Measurements from ENCODE around the gene PARL.

PARL gene

DNA sequence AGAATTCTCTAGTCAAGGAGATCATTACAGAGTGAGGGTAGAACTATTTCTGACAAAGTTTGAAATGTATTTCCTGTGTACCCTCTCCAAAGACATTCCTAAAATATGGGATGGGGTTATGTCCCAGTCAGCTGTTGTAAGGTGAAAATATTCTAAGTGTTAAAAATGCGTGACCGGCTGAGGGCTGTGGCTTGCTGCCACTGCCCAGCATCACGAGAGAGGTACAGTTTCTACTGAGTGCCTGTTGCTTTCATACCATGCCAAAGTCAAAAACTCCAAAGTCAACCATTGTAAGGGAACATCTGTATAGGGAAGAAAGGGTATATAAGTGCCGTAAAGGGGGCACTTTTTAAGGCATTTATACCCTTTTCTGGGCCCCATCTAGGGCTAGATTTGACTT, 90.2 kb downstream of the PARL start:
- TF ChIP-seq SIN3A (IDR thresholded peaks at IDR 0.05; ENCODE audit: borderline replicate concordance, insufficient read depth, low read length) = no peak
- no peak for TF ChIP-seq POLR2AphosphoS5 (IDR thresholded peaks at IDR 0.05; ENCODE audit: low read depth, low read length)
- TF ChIP-seq, protein P1, sequence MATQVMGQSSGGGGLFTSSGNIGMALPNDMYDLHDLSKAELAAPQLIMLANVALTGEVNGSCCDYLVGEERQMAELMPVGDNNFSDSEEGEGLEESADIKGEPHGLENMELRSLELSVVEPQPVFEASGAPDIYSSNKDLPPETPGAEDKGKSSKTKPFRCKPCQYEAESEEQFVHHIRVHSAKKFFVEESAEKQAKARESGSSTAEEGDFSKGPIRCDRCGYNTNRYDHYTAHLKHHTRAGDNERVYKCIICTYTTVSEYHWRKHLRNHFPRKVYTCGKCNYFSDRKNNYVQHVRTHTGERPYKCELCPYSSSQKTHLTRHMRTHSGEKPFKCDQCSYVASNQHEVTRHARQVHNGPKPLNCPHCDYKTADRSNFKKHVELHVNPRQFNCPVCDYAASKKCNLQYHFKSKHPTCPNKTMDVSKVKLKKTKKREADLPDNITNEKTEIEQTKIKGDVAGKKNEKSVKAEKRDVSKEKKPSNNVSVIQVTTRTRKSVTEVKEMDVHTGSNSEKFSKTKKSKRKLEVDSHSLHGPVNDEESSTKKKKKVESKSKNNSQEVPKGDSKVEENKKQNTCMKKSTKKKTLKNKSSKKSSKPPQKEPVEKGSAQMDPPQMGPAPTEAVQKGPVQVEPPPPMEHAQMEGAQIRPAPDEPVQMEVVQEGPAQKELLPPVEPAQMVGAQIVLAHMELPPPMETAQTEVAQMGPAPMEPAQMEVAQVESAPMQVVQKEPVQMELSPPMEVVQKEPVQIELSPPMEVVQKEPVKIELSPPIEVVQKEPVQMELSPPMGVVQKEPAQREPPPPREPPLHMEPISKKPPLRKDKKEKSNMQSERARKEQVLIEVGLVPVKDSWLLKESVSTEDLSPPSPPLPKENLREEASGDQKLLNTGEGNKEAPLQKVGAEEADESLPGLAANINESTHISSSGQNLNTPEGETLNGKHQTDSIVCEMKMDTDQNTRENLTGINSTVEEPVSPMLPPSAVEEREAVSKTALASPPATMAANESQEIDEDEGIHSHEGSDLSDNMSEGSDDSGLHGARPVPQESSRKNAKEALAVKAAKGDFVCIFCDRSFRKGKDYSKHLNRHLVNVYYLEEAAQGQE (IDR thresholded peaks at IDR 0.05; ENCODE audit: insufficient read depth in 1 of 2, low read depth in 2 of 2, low read length in 2 of 2) = no peak
- TF ChIP-seq FOXP2 (optimal IDR thresholded peaks at IDR 0.05; ENCODE audit: borderline replicate concordance, extremely low read depth, extremely low read length, insufficient read depth) = no peak
- no peak for TF ChIP-seq TAF1 (IDR thresholded peaks at IDR 0.05; ENCODE audit: borderline replicate concordance, insufficient read depth, low read length)

DNA sequence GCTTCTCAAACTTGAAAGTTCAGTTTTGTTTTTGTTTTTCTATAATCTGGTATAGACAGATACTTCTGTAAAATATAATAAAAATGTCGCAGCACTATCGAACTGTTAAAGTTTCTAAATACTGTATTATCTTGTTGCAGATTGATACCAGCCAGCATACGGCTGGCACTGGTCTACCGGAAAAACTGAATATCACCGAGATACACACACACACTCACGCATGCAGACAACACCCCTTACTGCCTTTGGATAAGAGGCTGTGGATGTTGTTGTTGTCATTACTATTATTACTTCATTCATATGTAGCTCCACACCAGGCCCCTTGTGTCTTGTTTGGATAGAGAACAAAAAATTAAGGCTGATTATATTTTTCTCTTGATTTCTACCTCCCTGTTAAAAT, 91.7 kb downstream of the PARL start:
- TF ChIP-seq POLR2AphosphoS5 (IDR thresholded peaks at IDR 0.05; ENCODE audit: low read depth, low read length) (no peak), FOXP2 (optimal IDR thresholded peaks at IDR 0.05; ENCODE audit: borderline replicate concordance, extremely low read depth, extremely low read length, insufficient read depth) (no peak), TAF1 (IDR thresholded peaks at IDR 0.05; ENCODE audit: borderline replicate concordance, insufficient read depth, low read length) (no peak), SIN3A (IDR thresholded peaks at IDR 0.05; ENCODE audit: borderline replicate concordance, insufficient read depth, low read length) (no peak)
- TF ChIP-seq, protein P1 (IDR thresholded peaks at IDR 0.05; ENCODE audit: insufficient read depth in 1 of 2, low read depth in 2 of 2, low read length in 2 of 2) = no peak

DNA sequence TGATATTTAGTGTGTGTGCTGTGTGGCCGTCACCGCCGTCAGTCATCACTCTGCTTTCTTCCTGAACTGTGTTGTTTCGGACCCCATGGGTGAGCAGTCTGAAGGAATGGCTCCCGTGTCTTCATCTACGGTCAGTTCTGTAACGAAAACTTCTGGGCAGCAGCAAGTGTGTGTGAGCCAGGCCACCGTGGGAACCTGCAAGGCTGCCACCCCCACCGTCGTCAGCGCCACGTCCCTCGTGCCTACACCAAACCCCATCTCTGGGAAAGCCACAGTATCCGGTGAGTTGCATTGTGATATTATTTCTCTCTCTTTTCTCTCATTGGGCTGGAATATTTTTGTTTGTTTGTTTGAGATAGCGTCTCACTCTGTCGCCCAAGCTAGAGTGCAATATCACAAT, 94.0 kb downstream of the PARL start:
- TF ChIP-seq POLR2AphosphoS5 (IDR thresholded peaks at IDR 0.05; ENCODE audit: low read depth, low read length) = no peak
- no peak for TF ChIP-seq FOXP2 (optimal IDR thresholded peaks at IDR 0.05; ENCODE audit: borderline replicate concordance, extremely low read depth, extremely low read length, insufficient read depth)
- TF ChIP-seq TAF1 (IDR thresholded peaks at IDR 0.05; ENCODE audit: borderline replicate concordance, insufficient read depth, low read length) = no peak
- no peak for TF ChIP-seq SIN3A (IDR thresholded peaks at IDR 0.05; ENCODE audit: borderline replicate concordance, insufficient read depth, low read length)

DNA sequence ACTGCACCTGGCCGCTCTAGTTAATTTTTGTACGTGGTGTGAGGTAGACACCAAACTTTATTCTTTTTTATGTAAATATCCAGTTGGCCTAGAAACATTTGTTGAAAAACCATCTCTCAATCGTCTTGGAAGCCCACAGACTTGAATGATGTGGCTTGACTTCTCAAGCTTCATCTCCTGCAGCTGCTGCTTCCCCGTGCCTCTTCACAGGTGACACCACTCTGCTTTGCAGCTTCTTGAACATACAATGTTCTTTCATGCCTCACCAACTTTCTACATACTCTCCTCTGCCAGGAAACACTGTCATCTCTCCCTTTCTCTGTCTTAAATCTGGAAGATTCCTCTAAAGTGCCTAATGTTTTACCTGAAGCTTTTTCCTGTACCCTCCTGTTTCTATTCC, 94.9 kb downstream of the PARL start:
- TF ChIP-seq TAF1 (IDR thresholded peaks at IDR 0.05; ENCODE audit: borderline replicate concordance, insufficient read depth, low read length) = no peak
- TF ChIP-seq FOXP2 (optimal IDR thresholded peaks at IDR 0.05; ENCODE audit: borderline replicate concordance, extremely low read depth, extremely low read length, insufficient read depth) = no peak
- TF ChIP-seq, protein P1 (IDR thresholded peaks at IDR 0.05; ENCODE audit: insufficient read depth in 1 of 2, low read depth in 2 of 2, low read length in 2 of 2) = no peak
- no peak for TF ChIP-seq SIN3A (IDR thresholded peaks at IDR 0.05; ENCODE audit: borderline replicate concordance, insufficient read depth, low read length)
- TF ChIP-seq POLR2AphosphoS5 (IDR thresholded peaks at IDR 0.05; ENCODE audit: low read depth, low read length) = no peak

DNA sequence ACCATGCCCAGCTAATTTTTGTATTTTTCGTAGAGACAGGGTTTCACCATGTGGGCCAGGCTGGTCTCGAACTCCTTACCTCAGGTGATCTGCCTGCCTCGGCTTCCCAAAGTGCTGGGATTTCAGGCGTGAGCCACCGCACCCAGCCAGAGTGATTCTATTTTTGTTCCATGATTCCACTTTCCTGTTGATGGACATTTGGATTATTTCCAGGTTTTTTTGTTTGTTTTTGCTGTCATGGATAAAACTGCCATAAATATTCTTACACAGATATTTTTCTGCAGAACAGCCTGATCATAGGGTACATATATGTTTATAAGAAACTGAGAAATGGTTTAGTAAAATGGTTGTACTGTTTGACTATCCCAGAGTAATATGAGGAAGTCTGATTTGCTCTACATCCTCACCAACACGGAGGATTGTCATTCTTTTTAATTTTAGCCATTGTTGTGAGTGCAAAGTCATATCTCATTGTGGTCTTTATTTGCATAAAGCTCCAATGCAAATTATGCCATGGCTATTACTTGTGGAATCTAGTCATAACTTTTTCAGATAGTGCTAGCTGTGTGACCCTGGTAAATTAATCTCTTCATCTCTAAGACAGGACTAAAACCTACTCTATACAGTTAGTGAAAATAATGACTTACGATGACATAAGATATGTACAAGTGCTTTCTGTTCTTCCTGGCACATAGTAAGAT, 102.0 kb downstream of the PARL start:
- TF ChIP-seq POLR2AphosphoS5 (IDR thresholded peaks at IDR 0.05; ENCODE audit: low read depth, low read length) (no peak), FOXP2 (optimal IDR thresholded peaks at IDR 0.05; ENCODE audit: borderline replicate concordance, extremely low read depth, extremely low read length, insufficient read depth) (no peak), TAF1 (IDR thresholded peaks at IDR 0.05; ENCODE audit: borderline replicate concordance, insufficient read depth, low read length) (no peak), SIN3A (IDR thresholded peaks at IDR 0.05; ENCODE audit: borderline replicate concordance, insufficient read depth, low read length) (no peak)
- TF ChIP-seq, protein P1 (IDR thresholded peaks at IDR 0.05; ENCODE audit: insufficient read depth in 1 of 2, low read depth in 2 of 2, low read length in 2 of 2) = no peak
